GM20431 (cell line): ENCODE measurements around the gene COL28A1.
"Not testable (repeated sequence)": the region's sequence is repeated elsewhere in the genome, so short reads cannot be mapped to it uniquely, and the experiment has no call there.

Source experiments
- in situ Hi-C: fragments of 300-500 bp; cut with MseI, MboI; formaldehyde crosslinking; loops from one replicate; pipeline ENCODE4 v1.15.0; 2020; ENCODE audit warnings: low sequenced_read_pairs; ENCODE audit not compliant: unreplicated experiment

COL28A1 gene

DNA sequence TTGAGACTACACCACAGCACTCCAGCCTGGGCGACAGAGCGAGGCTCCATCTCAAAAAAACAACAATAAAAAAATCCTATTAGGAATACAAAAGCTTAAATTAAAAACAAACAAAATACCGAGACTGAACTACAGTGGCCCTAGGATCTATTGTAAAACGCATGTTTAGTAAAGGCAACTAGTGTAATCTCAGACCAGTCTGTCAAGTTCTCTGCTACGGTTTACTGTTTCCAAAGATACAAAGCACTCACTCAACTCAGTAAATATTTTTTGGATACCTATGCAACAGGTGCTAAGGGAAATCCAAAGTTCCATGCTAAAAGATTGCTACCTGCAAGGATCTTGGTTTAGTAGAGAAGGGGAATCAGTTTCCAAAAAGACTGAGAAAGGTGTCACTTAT lies 27.6 kb upstream of the COL28A1 start:
- in situ Hi-C loops = no loop called here

GRCh38 chr7:7562736-7563135 lies 27.1 kb upstream of the COL28A1 start:
- in situ Hi-C loops = no loop called here

- in situ Hi-C loops = not testable (repeated sequence)
These were observed 25.9 kb upstream of the COL28A1 start for GRCh38 chr7:7561591-7561990.

- in situ Hi-C loops = no loop called here
These were observed 21.6 kb upstream of the COL28A1 start for GRCh38 chr7:7557252-7557651.

- in situ Hi-C loops = no loop called here
These were observed 21.2 kb upstream of the COL28A1 start for GRCh38 chr7:7556852-7557251.

GRCh38 chr7:7554649-7555575 lies 19.2 kb upstream of the COL28A1 start:
- in situ Hi-C loops = no loop called here

DNA sequence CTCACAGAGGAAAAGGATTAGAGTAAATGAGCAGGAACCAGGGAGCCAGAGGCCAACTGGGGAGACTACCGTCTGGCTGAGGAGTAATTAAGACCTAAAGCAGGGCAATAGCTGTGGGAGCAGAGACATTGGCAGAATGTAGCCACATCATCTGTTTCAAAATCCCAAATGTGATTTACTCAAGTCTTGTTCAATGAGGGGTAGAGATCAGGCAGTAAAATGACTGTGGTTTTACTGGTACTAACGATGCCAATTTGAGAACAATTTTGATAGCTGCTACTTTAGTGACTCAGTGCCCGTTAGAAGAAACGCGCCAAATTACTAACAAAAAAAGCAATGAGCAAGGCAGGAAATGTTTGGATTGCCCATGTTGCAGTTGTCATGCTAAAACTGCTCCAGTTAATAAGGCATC lies 18.4 kb upstream of the COL28A1 start:
- in situ Hi-C loops = no loop called here

GRCh38 chr7:7553386-7553785 lies 17.7 kb upstream of the COL28A1 start:
- in situ Hi-C loops = no loop called here

DNA sequence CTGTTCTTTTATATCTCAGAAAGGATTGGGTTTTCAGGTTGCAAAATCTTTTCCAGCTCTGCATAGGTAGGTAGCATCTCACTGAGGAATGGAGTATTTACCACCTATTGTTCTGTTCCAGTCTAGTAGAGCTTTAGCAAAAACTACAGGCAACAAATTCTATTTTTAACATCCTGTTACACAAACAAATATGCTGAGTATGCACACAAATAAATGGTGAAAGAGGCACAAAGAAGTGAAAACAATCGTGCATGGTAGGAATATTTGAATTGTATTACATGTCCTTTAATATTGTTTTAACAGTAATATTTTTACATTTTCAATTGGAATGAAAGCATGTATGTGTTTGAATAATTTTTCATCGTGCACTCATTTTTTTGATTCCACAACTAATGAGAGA lies 16.5 kb upstream of the COL28A1 start:
- in situ Hi-C loops = no loop called here

DNA sequence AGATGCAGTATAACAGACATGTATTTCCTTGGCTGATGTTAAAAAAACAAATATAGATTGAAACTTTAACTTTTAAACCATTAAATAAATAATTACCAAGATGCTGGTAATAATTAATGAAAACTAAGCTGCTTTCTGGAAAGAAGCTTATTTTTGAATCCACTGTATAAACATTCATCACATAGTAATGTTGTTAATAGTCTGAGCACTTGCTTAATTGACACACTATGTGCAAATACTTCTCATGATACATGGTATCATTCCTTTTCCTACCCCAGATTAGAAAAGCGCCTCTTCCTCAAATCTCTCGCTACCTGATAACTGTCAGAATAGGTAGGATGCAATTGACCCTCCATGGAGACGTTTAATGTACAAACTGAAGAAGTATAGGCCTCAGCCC lies 15.0 kb upstream of the COL28A1 start:
- in situ Hi-C loops = no loop called here

DNA sequence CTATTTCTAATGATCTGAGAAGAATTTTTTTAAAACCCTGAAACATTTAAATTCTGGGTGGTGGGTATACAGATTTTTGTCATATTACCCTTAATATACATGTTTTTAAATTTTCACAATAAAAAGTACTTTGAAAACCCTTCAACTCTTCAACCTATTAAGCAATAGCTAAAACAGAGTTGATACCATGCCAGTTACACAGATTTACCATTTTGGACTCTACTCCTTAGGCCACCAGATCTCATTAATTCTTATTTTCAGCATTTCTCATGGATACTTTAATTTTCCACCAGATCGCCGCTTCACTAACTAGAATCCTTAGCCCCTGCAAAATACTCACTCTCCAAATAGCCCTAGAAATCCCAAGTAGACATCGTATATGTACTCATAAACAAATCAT lies 12.7 kb upstream of the COL28A1 start:
- in situ Hi-C loops = loop anchor here (25.0 kb wide), 1 partner anchor 586 kb away; no protein-coding TSS in a partner anchor

- in situ Hi-C loops = loop anchor here (25.0 kb wide), 1 partner anchor 580 kb away; no protein-coding TSS in a partner anchor
These were observed 6.7 kb upstream of the COL28A1 start for GRCh38 chr7:7542251-7542835.

GRCh38 chr7:7539711-7540110 lies 4.0 kb upstream of the COL28A1 start:
- in situ Hi-C loops = loop anchor here (10.0 to 25.0 kb wide), 2 partner anchors 445 to 577 kb away; no protein-coding TSS in a partner anchor

DNA sequence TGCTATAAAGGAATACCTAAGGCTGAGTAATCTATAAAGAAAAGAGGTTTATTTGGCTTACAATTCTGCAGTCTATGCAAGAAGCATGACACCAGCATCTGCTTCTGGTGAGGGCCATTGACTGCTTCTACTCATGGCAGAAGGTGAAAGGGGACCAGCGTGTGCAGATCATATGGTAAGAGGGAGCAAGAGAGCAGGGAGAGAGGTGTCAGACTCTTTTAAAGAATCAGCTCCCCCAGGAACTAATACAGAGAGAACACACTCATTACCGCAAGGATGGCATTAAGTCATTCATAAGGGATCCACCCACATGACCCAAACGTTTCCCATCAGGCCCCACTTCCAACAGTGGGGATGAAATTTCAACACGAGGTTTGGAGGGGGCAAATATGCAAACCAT lies 3.5 kb upstream of the COL28A1 start:
- in situ Hi-C loops = loop anchor here (10.0 to 25.0 kb wide), 2 partner anchors 444 to 577 kb away; no protein-coding TSS in a partner anchor

GRCh38 chr7:7537711-7538110 lies 2.0 kb upstream of the COL28A1 start:
- in situ Hi-C loops = loop anchor here (10.0 to 25.0 kb wide), 2 partner anchors 443 to 575 kb away; no protein-coding TSS in a partner anchor

DNA sequence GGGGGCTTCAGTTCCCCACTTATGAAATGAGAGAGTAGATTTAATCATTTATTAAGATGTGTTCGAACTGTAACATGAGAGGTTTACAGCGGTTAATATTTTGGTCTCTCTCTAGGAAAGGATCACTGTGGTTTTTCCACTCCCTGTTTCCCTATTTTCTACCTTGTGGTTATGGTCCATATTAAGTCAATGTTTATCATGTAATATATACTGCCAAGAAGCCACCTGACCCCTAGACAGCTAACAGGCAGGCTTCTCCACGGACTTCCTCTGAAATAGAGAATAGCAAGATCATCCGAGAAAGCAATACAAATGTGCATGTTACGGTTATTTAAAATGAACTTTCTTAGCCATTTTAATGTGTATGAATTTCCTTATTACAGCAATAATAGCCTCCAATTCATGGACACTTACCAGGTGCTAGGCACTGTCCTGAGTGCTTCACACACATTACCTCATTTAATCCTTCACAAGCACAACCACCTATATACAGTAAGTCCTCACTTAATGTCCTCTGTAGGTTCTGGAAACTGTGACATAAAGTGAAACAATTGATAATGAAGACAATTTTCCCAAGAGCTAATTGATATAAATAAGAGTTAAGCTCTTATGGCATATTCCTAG lies 835 bp upstream of the COL28A1 start:
- in situ Hi-C loops = loop anchor here (10.0 to 25.0 kb wide), 2 partner anchors 442 to 574 kb away; no protein-coding TSS in a partner anchor

GRCh38 chr7:7533831-7534430 lies 1.7 kb downstream of the COL28A1 start:
- in situ Hi-C loops = loop anchor here (10.0 to 25.0 kb wide), 2 partner anchors 439 to 572 kb away; no protein-coding TSS in a partner anchor

GRCh38 chr7:7529328-7529727 lies 6.3 kb downstream of the COL28A1 start:
- in situ Hi-C loops = loop anchor here (25.0 kb wide), 1 partner anchor 567 kb away; no protein-coding TSS in a partner anchor

GRCh38 chr7:7527047-7527446 lies 8.6 kb downstream of the COL28A1 start:
- in situ Hi-C loops = loop anchor here (25.0 kb wide), 1 partner anchor 565 kb away; no protein-coding TSS in a partner anchor

DNA sequence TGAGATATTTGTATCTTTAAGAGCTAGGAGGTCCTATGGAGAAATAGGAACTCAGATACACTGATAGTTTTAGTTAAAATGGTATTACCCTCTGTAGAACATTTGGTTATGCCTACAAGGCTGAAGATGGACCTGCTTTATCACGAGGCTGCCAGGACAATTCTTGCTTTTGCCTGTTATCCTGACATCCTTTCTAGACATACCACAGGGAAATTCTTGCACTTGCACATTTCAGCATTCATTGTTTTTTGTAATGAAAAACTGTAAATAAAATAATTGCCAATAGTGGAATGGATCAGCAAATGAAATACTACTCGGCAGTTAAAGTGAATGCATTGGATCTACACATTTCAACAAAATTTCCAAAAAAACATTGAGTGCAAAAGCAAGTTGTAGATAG lies 9.7 kb downstream of the COL28A1 start:
- in situ Hi-C loops = loop anchor here (25.0 kb wide), 1 partner anchor 564 kb away; no protein-coding TSS in a partner anchor
